Brain microvascular endothelial cell (primary cell): ENCODE measurements around the gene MYH7.
A peak's percentile ranks its signal among the peaks of the same experiment; 100 is the strongest.

Experiments
- DNase-seq: peaks from one replicate; pipeline ENCODE4 v3.0.0-alpha.2; 2020
- H3K27ac ChIP-seq: fragments of 250-450 bp; sonication (Bioruptor Pico); 2 replicates; pipeline ENCODE4 v1.5.1; 2020; ENCODE audit warnings: mild to moderate bottlenecking, moderate library complexity
- H3K27me3 ChIP-seq: fragments of 250-450 bp; sonication (Bioruptor Pico); replicated peaks from 2 replicates; pipeline ENCODE4 v1.5.1; 2020; ENCODE audit warnings: mild to moderate bottlenecking
- H3K36me3 ChIP-seq: fragments of 250-450 bp; sonication (Bioruptor Pico); replicated peaks from 2 replicates; pipeline ENCODE4 v1.5.1; 2020; ENCODE audit warnings: mild to moderate bottlenecking
- H3K4me3 ChIP-seq: 2 replicates; pipeline ENCODE4 v1.5.1; 2011; ENCODE audit warnings: low read depth, mild to moderate bottlenecking, control low read depth, low read length, moderate library complexity
- CTCF ChIP-seq: IDR thresholded peaks from 2 replicates; pipeline ENCODE4 v1.5.1; 2011; ENCODE audit warnings: low read depth, mild to moderate bottlenecking, moderate library complexity, low read length, control low read depth, inconsistent platforms; ENCODE audit errors: missing control alignments
- in situ Hi-C: cut with HindIII; loops from 2 replicates; pipeline ENCODE4 v1.10.0; 2017; ENCODE audit warnings: low sequenced_read_pairs, low pct_ligation_motif_present

The MYH7 gene

GRCh38 chr14:23435543-23436326 is at the start of gene MYH7:
Gene MYH7, minus strand, starts transcription at chr14:23435660. Its CDS starts 1,928 bp downstream, at chr14:23433732.
- no peak for DNase-seq
- no peaks in the 10 kb centered on the region for H3K36me3 ChIP-seq
- no peak within 1 kb of the TSS for H3K4me3 ChIP-seq
- H3K27me3 ChIP-seq, result no peaks in the 10 kb centered on the region
- H3K27ac ChIP-seq, result no peak within 1 kb of the TSS
- in situ Hi-C loops, result no loop called here
- TF ChIP-seq CTCF, result no peak

- in situ Hi-C loops, result no loop called here
- no peak overlapping the region for H3K4me3 ChIP-seq
- H3K36me3 ChIP-seq, result peaks cover 3% of the 10 kb centered on the region
- no peak overlapping the region for H3K27ac ChIP-seq
- DNase-seq, result peak; percentile 11
- no peaks in the 10 kb centered on the region for H3K27me3 ChIP-seq
- peak; percentile 71 for TF ChIP-seq CTCF
Observed at GRCh38 chr14:23483236-23483854, 47.9 kb upstream of the MYH7 start.

- Histone ChIP-seq H3K36me3 (peaks cover 6% of the 10 kb centered on the region), H3K4me3 (no peak overlapping the region), H3K27ac (no peak overlapping the region), H3K27me3 (no peaks in the 10 kb centered on the region)
- in situ Hi-C loops, result no loop called here
- no peak for TF ChIP-seq CTCF
- DNase-seq, result no peak
Observed at GRCh38 chr14:23482823-23483148, 47.3 kb upstream of the MYH7 start.

- TF ChIP-seq CTCF, result no peak
- in situ Hi-C loops, result no loop called here
Observed at GRCh38 chr14:23481979-23482822, 46.7 kb upstream of the MYH7 start.

GRCh38 chr14:23481362-23481970 is 46.0 kb upstream of the MYH7 start:
- no peak overlapping the region for H3K4me3 ChIP-seq
- no peak for TF ChIP-seq CTCF
- in situ Hi-C loops, result no loop called here
- no peak overlapping the region for H3K27ac ChIP-seq
- no peaks in the 10 kb centered on the region for H3K27me3 ChIP-seq
- peaks cover 17% of the 10 kb centered on the region for H3K36me3 ChIP-seq
- DNase-seq, result no peak

More at GRCh38 chr14:23481979-23482822, 46.7 kb upstream of the MYH7 start:
- H3K4me3 ChIP-seq, result no peak overlapping the region
- no peak overlapping the region for H3K27ac ChIP-seq
- DNase-seq, result no peak
- H3K27me3 ChIP-seq, result no peaks in the 10 kb centered on the region
- H3K36me3 ChIP-seq, result peaks cover 9% of the 10 kb centered on the region
